Measurements from ENCODE around the gene MAMDC2.

DNA sequence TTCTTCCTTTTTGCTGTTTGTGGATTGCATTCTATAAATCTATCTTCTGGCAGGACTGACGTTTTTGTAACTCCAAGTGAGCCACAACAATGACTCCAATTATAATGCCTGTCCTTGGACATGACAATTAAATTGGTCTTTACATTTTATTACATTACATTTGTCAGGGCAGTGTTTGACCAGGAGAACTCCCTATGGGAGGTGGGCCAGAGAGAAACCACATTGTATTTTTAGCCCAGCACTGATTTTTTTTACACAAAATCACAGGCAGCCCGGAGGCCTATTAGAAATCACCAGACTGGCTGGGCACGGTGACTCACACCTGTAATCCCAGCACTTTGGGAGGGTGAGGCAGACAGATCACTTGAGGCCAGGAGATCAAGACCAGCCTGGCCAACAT lies 116.0 kb downstream of the MAMDC2 start:
- TF ChIP-seq, protein P1, sequence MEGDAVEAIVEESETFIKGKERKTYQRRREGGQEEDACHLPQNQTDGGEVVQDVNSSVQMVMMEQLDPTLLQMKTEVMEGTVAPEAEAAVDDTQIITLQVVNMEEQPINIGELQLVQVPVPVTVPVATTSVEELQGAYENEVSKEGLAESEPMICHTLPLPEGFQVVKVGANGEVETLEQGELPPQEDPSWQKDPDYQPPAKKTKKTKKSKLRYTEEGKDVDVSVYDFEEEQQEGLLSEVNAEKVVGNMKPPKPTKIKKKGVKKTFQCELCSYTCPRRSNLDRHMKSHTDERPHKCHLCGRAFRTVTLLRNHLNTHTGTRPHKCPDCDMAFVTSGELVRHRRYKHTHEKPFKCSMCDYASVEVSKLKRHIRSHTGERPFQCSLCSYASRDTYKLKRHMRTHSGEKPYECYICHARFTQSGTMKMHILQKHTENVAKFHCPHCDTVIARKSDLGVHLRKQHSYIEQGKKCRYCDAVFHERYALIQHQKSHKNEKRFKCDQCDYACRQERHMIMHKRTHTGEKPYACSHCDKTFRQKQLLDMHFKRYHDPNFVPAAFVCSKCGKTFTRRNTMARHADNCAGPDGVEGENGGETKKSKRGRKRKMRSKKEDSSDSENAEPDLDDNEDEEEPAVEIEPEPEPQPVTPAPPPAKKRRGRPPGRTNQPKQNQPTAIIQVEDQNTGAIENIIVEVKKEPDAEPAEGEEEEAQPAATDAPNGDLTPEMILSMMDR (IDR thresholded peaks at IDR 0.05; ENCODE audit: insufficient read depth, low read length, poor library complexity, severe bottlenecking) = no peak
- TF ChIP-seq EZH2phosphoT487 (conservative IDR thresholded peaks at IDR 0.05; ENCODE audit: low read length) = no peak
